ENCODE measurements around the gene HADHA.
"Not testable (repeated sequence)": the region's sequence is repeated elsewhere in the genome, so short reads cannot be mapped to it uniquely, and the experiment has no call there.

HADHA gene

DNA sequence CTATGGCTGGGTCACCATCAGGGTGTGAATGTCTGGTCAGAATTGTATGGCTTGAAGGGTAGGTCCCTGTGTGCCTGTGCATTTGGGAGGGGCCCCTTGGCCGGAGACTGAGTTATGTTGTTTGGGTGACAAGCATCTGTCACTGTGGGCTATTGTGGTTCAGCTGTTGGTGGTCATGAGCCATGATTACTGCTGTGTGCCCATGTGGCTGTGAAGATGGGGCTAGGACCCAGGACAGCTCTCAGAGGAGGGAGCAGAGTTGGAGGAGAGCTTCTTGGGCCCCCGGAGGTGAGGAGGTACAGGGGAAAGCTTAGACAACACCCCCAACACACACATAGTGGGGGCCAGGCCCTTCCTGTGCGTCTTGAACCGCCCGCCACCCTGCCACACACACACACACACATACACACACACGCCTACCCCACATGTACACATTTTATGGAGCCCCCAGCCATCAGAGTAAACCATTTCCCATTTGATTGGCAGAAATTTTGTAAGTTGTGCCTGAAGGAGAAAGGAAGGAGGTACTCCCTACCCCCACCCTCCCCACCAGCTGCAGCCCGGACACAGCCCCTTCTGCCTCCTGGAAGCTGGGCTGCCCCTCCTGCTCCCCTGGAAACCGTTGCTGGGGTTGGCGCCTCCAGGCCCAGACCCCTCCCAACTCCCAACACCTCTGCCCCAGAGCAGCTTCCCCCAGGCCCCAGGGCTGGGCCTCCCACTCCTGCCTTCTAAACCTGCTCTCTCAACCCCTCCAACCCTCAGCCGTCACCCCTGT, 69.6 kb downstream of the HADHA start:
- no peak for DNase-seq (ENCODE audit: low read depth in 2 of 2)

DNA sequence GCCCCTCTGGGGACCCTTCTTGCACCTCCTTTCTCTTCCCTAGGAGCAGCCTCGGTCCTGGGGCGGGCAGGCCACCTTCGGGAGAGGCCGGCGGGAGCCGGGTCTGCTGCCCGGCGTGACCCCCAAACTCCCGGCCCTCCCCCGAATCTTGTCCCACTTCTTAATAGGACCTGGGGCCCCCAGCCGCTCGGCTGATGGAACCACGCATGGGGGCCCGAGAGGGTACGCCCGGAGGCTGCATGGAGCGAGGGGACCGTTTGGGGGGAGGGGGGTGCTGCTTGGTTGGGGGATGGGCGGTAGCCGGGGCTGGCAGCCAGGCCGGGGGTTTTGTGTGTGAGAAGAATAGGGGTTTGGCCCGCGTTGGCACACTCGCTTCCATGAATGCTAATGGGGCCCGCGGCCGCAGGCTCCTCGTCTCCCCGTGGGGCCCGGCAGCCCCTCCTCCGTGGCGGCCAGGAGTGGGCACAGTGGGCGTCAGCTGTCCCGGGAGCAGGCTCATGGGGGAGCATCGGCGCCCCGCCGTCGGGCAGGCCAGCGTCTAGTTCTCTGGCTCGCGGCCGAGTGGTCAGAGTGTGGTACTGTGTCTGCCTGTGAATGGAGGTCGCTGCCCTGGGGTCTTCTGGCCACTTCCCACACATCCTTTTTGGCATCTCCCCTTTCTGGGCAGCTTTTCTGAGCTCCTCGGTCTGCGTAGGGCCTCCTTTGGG, 70.5 kb downstream of the HADHA start:
- DNase-seq (ENCODE audit: low read depth in 2 of 2) = no peak

DNA sequence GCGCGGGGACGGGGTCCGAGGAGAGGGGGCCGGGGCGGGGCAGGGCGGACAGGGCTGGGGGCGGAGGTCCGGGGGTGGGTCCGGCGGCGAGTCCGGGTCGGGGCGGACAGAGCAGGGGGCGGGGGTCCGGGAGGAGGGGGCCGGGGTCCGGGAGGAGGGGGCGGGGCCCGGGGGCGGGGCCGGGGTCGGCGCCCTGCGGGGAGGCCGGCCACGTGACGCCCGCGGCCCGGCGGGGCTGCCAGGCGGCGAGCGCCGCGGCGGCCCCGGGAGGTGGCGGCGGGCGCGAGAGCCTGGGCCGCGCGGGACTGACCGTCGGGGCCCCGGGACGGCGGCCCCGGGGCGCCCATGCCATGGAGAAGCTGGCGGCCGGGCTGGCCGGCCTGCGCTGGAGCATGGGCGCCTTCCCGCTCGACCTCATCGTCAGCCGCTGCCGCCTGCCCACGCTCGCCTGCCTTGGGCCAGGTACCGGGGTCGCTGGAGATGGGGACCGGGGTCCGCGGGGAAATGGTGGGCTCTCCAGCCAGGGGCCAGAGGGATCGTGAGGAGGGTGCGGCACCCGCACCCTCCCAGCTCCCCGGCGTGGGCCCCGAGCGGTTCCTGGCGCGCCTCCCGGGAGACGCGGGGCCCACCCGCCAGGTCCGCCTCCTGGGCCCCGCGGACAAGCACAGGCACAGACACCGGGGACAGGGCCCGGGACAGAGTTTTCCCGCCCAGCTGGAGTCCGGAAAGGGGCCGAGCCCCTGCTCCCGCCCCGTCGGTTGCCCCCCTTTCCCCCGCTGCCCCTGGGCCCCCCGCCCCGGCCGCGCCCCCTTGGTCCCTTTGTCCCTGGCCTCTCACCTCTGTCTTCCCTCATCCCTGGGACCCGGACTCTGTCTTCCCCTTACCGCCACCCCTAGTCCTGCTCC, 71.3 kb downstream of the HADHA start, which contains the start of gene GAREM2:
Gene GAREM2 (plus strand): TSS at position 218 of the 905 bp plus-strand sequence. CDS start 133 bp downstream, at position 351.
- no peak for DNase-seq (ENCODE audit: low read depth in 2 of 2)

DNA sequence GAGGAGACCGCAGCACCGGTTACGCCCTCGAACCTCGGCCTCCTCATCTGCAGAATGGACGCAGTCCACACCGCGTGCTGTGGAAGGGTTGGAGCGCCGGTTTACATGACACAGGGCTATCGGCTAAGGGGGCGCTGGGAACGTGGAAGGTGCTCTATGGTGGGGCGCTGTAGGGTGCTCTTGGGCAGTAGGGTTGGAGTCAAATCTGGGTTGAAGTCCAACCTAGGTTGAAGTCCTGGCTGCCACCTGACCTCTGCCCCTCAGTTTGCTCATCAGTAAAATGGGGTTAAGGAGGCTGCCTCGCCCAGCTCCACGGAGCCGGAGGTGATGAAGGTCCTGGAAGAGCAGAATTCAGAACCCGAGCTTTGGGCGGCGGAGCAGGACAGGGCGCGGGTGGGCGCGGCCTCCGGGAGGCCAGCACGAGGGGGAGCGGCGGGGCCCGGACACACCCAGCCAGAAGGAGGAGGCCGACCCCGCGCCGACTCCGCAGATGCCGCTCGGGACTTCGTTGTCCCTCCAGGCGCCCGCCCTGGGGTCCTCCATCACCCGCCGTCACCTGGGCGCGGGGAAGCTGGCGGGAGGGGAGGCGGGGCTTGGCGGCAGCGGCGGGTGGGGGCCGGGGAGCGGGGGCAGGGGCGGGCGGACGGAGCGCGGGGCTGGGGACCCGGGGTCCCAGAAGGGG, 72.1 kb downstream of the HADHA start:
- no peak for DNase-seq (ENCODE audit: low read depth in 2 of 2)

DNA sequence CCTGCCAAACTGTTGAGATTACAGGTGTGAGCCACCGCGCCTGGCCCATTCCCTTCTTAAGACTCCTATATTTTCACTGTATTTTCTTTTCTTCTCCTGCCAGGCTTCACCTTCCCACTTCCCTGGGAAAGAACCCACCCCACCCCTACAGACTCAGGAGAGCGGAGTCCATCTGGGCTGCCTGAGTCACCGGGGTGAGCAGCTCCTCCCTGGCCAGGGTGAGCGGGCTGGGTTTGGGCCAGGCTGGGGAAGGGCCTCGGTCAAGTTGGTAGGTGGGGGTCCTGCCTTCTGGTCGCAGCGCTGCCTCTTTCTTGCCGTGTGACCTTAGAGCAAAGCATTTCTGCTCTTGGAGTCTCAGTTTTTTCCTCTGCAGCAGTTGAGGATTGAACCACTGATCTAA, 73.6 kb downstream of the HADHA start:
- DNase-seq (ENCODE audit: low read depth in 2 of 2) = no peak

DNA sequence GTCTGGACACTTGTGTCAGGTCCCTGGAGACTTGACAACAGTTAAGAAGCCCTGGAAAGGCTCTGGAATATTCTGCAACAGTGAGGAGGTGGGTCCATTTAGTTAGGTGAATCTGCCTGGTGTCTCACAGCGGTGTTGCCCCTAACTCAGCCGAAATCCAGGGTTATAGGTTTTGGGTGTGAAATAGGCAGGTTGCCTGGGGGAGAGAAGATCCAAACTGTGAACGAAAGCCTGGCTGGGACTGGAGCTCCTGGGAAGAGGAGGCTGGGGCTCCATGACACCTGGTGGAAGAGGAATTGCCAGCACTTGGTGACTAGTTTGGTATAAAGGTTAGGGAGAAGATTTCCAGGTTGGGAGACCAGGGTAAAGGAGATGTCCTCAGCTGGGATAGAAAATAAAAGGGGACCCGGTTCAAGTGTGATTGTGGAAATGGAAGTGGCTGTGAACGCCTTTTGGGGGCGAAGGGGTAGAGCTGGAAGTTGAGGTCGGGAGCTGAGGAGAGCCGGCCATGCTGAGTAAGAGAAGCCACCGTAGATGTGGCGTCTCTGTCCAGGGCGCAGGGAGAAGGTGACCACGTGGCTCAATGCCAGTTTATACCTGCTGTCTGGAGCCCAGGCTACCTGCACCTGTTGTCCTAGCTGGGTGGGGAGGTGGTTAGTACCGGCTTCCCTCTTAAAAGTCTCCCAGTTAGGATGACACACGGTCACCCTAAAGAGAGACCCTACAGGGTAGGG, 74.6 kb downstream of the HADHA start:
- no peak for DNase-seq (ENCODE audit: low read depth in 2 of 2)

DNA sequence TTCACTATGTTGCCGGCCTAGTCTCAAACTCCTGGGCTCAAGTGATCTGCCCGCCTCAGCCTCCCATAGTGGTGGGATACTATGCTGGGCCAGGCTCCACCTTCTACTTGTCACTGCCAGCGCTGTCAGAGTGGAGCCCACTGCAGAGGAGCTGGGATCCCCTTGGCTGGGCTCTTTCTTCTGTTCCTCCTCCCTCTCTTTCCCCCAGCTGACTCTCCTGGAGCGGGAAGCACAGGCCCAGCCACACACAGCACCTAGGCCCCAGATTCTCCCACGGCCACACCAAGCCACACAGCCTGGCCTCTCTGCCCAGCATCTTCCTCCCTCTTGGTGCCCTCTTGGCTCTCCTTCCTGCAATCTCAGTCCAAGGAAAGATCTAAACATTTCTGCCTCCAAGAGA, 75.2 kb downstream of the HADHA start:
- DNase-seq (ENCODE audit: low read depth in 2 of 2) = no peak

DNA sequence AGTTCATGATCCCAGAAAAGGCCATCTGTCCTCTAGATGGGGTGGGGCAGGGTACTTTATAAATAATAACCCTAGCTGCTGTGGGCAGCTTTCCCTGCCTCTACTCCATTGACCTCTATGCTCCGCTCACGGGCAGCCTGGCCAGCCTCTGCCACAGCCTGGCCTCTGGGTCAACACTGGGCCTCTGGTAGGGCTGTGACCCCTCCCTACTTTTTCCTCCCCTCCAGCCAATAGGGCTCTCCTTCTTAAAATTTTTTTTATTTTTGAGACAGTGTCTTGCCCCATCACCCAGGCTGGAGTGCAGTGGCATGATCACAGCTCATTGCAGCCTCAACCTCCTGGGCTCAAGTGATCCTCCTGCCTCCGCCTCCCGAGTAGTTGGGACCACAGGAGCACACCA, 75.6 kb downstream of the HADHA start:
- DNase-seq (ENCODE audit: low read depth in 2 of 2) = no peak

DNA sequence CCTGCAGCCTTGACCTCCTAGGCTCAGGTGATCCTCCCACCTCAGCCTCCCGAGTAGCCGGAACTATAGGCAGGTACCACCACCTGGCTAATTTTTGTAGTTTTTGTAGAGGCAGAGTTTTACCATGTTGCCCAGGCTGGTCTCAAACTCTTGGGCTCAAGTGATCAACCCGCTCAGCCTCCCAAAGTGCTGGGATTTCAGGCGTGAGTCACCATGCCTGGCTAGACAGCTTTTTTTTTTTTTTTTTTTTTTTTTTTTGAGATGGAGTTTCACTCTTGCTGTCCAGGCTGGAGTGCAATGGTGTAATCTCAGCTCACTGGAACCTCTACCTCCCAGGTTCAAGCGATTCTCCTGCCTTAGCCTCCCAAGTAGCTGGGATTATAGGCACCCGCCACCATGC, 77.9 kb downstream of the HADHA start:
- not testable (repeated sequence) for DNase-seq (ENCODE audit: low read depth in 2 of 2)

DNA sequence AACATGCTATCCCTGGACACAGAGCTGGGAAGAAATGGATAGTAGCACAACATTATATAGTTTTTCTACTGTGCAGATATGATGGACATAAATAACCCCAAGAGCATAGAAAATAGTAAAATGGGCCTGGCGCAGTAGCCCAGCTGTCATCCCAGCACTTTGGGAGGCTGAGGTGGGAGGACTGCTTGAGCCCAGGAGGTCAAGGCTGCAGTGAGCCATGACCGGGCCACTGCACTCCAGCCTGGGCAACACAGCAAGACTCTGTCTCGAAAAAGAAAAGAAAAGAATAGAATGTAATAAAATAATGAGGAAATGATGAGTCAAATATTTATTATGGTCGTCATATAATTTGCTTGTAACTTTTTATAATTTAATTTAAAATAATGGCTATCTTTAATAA, 79.0 kb downstream of the HADHA start:
- DNase-seq (ENCODE audit: low read depth in 2 of 2) = no peak

DNA sequence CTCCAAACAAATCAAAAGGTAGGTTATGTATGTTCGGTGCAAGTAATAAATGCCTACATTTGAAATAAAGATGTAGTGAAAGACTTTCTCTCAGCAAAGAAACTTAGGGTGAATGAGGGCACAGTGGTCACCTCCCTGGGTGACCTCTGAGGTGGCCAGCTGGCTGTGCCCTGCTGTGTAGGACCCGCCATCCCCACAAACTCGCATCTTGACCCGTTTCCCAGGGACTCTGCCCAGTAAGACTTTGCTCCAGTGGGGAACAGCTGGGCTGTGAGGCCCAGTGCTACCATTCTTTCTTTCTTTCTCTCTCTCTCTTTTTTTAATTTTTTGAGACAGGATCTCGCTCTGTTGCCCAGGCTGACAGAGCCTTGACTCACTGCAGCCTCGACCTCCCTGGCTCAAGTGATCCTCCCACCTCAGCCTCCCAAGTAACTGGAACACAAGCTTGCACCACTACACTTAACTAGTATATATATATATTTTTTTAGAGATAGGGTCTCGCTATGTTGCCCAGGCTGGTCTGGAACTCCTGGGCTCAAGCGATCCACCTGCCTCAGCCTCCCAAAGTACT, 79.7 kb downstream of the HADHA start:
- no peak for DNase-seq (ENCODE audit: low read depth in 2 of 2)

DNA sequence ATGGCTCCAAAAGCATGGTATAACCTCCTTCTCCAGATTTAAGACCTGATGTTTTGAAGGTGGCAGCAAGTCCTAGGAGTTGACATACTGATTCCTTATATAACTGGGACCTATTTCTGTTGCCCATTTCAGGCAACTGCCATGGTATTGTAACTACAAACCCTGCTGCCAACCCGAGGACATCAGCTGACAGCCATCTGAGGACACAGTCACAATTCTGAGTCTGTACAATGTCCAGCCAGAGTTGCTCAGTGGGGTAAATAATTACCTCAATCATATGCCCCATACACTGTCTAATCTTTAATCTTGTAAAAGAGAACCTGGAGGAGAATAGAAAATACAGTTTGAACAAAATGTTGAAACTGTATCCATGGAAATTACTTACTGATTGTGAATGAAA, 80.2 kb downstream of the HADHA start:
- no peak for DNase-seq (ENCODE audit: low read depth in 2 of 2)

DNA sequence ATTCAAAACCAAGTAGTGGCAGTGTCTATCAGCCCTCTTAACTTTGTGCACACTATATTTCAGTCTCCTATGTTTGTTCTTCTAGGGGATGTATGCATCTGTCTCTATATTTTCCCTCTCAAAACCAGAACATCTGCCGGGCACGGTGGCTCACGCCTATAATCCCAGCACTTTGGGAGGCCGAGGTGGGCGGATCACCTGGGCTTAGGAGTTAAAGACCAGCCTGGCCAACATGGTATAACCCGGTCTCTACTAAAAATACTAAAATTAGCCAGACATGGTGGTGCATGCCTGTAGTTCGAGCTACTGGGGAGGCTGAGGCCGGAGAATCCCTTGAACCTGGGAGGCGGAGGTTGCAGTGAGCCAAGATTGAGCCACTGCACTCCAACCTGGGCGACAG, 81.5 kb downstream of the HADHA start:
- DNase-seq (ENCODE audit: low read depth in 2 of 2) = no peak

DNA sequence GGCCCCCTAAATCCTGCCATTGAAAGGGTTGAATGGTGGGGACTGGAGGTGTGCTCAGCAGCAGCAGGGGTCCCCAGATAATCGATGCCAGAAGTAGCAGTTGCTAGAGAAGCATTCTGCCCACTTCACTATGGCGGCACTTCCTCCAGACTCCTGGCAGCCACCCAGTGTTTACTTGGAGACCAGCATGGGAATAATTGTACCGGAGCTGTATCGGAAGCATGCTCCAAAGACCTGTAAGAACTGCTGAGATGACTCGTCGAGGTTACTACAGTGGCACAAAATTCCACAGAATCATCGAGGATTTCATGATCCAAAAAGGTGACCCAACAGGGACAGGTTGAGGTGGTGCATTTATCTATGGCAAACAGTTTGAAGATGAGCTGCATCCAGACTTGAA, 82.5 kb downstream of the HADHA start:
- DNase-seq (ENCODE audit: low read depth in 2 of 2) = no peak

DNA sequence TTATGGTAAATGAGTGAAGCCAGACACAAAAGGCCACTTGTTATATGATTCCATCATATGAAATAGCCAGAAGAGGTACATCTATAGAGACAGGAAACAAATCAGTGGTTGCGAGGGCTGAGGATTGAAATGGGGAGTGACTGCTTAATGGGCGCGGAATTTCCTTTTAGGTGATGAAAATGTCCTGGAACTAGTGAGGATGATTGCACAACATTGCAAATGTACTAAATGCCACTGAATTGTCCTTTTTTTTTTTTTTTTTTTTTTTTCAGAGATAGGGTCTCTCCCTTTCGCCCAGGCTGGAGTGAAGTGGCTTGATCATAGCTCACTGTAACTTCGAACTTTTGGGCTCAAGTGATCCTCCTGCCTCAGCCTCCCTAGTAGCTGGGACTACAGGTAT, 86.9 kb downstream of the HADHA start:
- no peak for DNase-seq (ENCODE audit: low read depth in 2 of 2)

DNA sequence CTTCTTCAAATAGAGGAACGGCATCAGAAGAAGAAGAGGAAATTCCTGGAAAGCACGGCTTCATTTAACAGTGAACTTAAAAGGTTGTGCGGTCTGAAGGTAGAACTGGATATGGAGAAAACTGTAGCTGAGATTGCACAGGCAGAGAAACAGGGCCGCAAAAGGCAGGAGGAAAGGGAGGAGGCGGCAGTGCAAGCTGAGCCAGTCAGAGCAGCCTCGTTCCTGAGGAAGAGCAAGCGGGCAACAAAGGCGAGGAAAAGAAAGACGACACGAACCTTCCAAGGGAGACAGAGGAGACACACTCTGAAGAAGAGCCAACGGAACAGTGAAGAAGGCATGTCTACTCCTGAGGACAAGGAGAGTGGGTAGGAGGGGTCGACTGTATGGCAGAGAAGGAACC, 94.2 kb downstream of the HADHA start:
- no peak for DNase-seq (ENCODE audit: low read depth in 2 of 2)

DNA sequence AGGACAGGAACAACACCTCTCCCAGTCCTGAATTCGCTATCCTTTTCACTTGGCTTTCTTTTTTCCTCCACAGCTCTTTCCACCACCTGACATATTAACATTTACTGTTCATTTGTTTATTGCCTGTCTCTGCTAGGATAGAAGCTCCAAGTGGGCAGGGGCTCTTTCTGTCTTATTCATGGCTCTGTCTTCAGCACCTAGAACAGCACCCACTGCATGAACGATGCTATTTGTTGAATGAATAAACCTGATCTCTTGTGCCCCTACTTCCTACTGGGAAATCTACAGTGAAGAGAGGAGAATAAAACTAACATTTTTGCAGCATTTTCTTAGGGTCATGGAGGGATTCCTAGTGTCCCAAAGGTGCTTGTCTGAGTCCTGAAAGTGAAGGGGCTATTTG, 95.9 kb downstream of the HADHA start:
- DNase-seq (ENCODE audit: low read depth in 2 of 2) = no peak

DNA sequence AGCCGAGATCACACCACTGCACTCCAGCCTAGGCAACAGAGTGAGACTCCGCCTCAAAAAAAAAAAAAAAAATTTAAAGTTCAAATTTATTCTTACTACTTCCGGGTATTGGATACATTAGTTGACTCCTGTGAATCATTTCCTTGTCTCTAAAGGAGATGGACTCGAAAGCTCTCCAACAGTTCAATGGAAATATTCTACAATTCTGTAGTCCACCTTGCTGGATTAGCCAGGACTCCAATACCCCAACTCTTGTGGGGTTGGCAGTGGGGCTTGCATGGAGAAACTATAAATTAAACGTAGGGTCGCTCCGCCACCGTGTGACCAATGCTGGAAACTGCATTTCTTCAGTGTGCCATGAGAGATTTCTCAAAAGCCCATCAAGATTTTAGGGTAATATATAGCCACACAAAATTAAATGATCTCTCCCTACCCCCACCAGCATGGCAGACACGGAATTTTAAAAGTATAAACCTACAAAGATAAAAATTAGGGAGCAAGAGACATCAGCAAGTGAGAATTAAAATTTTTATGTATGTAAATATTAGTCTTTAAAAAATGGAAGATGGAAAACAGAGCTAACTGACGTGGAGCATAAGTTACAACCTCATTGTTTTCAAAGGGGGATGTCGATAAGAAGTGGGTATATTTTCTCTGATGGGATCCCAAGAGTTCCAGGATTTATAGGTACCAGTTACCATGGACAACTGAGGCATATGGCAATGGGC, 99.3 kb downstream of the HADHA start:
- peak; percentile 18 to 59 for DNase-seq (ENCODE audit: low read depth in 2 of 2)

DNA sequence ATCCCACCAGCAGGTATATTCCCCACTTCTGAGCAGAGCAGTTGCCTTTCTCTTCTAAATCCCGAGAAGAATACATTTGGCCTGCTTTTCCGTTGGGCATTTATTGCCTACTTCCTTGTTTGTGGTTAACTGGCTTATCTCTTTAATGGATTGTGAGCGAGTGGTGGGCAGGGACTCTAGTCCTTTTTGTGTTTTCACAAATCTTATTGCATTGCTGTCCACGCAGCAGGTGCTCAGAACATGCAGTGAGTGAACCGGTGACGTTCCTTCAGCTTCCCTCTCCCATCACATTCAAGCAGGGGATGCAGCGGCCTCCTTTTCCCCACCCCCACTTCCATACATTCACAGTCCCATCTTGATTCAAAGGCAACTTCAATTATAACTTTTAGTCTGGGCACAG, 100.4 kb downstream of the HADHA start:
- DNase-seq (ENCODE audit: low read depth in 2 of 2) = no peak

DNA sequence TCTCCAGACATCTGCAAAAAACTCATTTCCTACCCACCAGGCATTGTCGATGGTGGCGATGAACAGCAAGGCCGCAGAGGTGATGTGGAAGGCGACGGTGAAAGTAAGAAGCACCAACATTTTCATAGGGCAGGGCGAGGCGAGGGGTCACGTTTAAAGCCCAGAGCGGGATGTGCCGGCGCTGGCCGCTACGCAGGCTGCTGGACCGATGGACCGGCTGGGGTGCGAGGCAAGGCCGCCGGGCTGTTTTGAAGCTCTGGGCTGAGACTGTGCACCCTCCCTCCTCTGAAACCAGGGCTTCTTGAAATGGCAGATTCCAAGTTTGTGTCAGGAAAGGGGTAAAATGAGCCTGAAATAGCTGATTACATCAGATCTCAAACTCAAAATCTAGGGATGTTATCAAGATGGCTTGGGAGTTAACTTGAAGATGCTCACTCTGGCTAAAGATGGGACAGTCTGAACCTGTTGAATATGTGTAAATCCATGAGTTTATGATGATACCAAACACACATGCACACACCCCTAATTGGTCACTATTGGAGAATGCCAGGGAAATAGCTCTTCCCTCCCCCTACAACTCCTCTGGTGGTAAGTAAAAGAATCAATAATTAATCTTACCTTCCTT, 103.2 kb downstream of the HADHA start:
- no peak for DNase-seq (ENCODE audit: low read depth in 2 of 2)
